ENCODE data around the gene ZNF594.
"Not testable (repeated sequence)": the region's sequence is repeated elsewhere in the genome, so short reads cannot be mapped to it uniquely, and the experiment has no call there.

Gene ZNF594

GRCh38 chr17:5191541-5192417 lies at the start of gene ZNF594:
Gene ZNF594, minus strand, starts transcription at chr17:5191868. Its CDS starts 7,612 bp downstream, at chr17:5184256.
- peak; percentile 94 for DNase-seq

GRCh38 chr17:5239769-5240168 lies 48.1 kb upstream of the ZNF594 start:
- DNase-seq = not testable (repeated sequence)

- DNase-seq = no peak
These were observed 46.7 kb upstream of the ZNF594 start for GRCh38 chr17:5238333-5238732.

- peak; percentile 42 for DNase-seq
These were observed 45.9 kb upstream of the ZNF594 start for GRCh38 chr17:5237541-5238016.

GRCh38 chr17:5236938-5237540 lies 45.4 kb upstream of the ZNF594 start:
- no peak for DNase-seq

GRCh38 chr17:5234645-5235576 lies 43.2 kb upstream of the ZNF594 start, which contains the start of gene SCIMP:
Gene SCIMP, minus strand, starts transcription at chr17:5234860. Its CDS starts 105 bp downstream, at chr17:5234755.
- DNase-seq = no peak

- DNase-seq = not testable (repeated sequence)
These were observed 41.8 kb upstream of the ZNF594 start for GRCh38 chr17:5233492-5233891.

GRCh38 chr17:5226940-5227878 lies 35.5 kb upstream of the ZNF594 start:
- no peak for DNase-seq

- DNase-seq = no peak
These were observed 34.2 kb upstream of the ZNF594 start for GRCh38 chr17:5225668-5226457.

GRCh38 chr17:5221912-5222311 lies 30.2 kb upstream of the ZNF594 start:
- DNase-seq = not testable (repeated sequence)

GRCh38 chr17:5220074-5220473 lies 28.4 kb upstream of the ZNF594 start:
- DNase-seq = no peak

- no peak for DNase-seq
These were observed 27.9 kb upstream of the ZNF594 start for GRCh38 chr17:5219536-5219935.

GRCh38 chr17:5217562-5217961 lies 25.9 kb upstream of the ZNF594 start:
- not testable (repeated sequence) for DNase-seq

- DNase-seq = no peak
These were observed 19.8 kb upstream of the ZNF594 start for GRCh38 chr17:5211458-5211857.

- no peak for DNase-seq
These were observed 19.1 kb upstream of the ZNF594 start for GRCh38 chr17:5210614-5211252.

- DNase-seq = no peak
These were observed 18.4 kb upstream of the ZNF594 start for GRCh38 chr17:5210091-5210490.

- peak; percentile 6 for DNase-seq
These were observed 17.7 kb upstream of the ZNF594 start for GRCh38 chr17:5209396-5209795.

- peak; percentile 49 for DNase-seq
These were observed 12.2 kb upstream of the ZNF594 start for GRCh38 chr17:5203908-5204294.

GRCh38 chr17:5203178-5203907 lies 11.7 kb upstream of the ZNF594 start:
- DNase-seq = no peak

GRCh38 chr17:5201011-5201410 lies 9.3 kb upstream of the ZNF594 start:
- DNase-seq = no peak
